ENCODE results near the gene WDR55.
A peak's percentile ranks its signal among the peaks of the same experiment; 100 is the strongest.
"Not testable (repeated sequence)": the region's sequence is repeated elsewhere in the genome, so short reads cannot be mapped to it uniquely, and the experiment has no call there.

Gene WDR55

GRCh38 chr5:140642718-140643117, 22.0 kb upstream of the WDR55 start:
- no peak for DNase-seq (ENCODE audit: low read depth in 4 of 4, low spot score in 1 of 4)

DNA sequence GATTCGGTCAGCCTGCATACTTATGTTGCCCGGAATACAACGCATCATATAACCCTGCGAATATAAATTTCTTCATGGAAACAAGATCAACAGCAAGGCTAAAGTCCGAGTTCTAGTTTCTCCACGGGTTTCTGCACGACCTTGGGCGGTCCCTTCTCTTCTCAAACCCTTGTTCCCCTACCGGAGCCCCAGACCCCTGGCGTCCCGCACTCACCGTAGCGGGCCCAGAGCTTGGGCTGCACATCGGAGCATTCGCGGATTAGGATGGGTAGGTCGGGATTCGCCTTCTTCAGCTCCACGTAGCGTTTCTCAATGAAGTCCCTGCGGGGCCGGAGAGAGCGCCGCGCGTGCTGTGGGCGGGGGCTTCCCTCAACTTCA, 17.7 kb upstream of the WDR55 start:
- DNase-seq (ENCODE audit: low read depth in 4 of 4, low spot score in 1 of 4), result no peak

GRCh38 chr5:140658870-140659269, 5.8 kb upstream of the WDR55 start:
- no peak for DNase-seq (ENCODE audit: low read depth in 4 of 4, low spot score in 1 of 4)

DNA sequence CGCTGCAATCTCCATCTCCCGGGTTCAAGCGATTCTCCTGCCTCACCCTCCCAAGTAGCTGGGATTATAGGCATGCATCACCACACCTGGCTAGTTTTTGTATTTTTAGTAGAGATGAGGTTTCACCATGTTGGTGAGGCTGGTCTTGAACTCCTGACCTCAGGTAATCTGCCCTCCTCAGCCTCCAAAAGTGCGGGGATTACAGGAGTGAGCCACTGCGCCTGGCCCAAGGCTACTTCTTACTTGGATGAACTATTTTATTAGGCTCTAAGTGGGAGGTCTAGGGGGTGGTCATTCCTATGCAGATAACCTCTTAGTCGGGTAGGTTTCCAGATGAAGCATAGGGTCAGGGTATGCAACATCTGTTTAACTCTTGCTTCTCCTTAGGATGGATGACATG, 4.3 kb upstream of the WDR55 start:
- DNase-seq (ENCODE audit: low read depth in 4 of 4, low spot score in 1 of 4), result not testable (repeated sequence)

GRCh38 chr5:140664030-140664358, 710 bp upstream of the WDR55 start:
- no peak for DNase-seq (ENCODE audit: low read depth in 4 of 4, low spot score in 1 of 4)

DNA sequence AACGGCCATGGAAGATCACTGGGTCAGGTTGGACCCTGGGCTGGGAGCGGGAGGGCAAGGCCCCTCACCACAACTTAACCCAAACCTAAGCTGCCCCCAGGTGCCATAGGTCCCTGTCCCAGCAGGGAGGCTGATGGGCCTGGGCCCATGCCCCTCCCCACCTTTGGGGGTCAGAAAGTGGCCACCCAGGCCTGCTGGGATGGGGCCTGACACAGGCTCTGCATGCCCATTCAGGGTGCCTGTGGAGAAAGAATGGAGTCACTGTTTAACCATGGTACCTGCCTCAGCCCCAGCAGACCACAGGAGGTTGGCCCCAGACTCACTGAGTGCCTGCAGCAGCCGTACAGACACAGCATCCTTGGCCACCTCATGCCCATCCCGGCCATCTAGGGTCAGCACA, 6.3 kb downstream of the WDR55 start:
- not testable (repeated sequence) for DNase-seq (ENCODE audit: low read depth in 4 of 4, low spot score in 1 of 4)

- DNase-seq (ENCODE audit: low read depth in 4 of 4, low spot score in 1 of 4), result no peak
Observed at GRCh38 chr5:140671472-140672125, 6.9 kb downstream of the WDR55 start.

DNA sequence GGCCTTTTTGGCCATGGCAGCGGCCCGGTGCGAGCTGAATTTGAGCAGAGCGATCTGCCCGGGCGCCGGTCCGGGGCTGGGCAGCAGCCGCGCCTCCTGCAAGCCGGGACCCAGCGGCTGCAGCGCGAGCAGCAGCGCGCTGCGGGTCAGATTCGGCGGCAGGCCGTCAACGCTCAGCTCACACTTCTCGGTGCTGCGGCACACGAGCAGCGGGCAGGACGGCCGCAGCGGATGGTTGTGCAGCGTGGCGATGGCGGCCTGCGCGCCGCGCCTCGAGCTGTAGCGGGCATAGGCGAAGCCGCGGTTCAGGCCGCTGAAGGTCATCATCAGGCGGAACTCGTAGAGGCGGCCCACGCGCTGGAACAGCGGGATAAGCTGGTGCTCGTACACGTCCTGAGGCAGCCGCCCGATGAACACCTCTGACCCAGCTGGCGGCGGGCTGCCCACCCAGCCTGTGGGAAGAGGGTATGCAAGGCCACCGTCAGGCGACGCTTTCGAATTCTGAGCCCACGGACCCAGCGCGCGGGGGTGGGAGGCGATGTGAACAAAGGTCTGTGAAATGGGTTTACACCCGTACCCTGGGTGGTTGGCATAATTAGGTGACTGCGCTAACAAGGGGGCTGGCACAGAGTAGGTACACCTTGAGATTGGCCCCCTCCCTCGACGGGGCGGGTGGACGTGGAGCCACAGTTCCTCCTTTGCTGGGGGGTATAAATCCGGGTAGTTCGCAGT, 7.9 kb downstream of the WDR55 start:
- no peak for DNase-seq (ENCODE audit: low read depth in 4 of 4, low spot score in 1 of 4)

GRCh38 chr5:140673187-140673976, 8.7 kb downstream of the WDR55 start, which contains the start of gene DND1:
DND1 (minus strand) TSS chr5:140673576; CDS start chr5:140673542, 34 bp downstream.
- DNase-seq (ENCODE audit: low read depth in 4 of 4, low spot score in 1 of 4), result no peak

GRCh38 chr5:140674211-140674610, 9.5 kb downstream of the WDR55 start:
- no peak for DNase-seq (ENCODE audit: low read depth in 4 of 4, low spot score in 1 of 4)

DNA sequence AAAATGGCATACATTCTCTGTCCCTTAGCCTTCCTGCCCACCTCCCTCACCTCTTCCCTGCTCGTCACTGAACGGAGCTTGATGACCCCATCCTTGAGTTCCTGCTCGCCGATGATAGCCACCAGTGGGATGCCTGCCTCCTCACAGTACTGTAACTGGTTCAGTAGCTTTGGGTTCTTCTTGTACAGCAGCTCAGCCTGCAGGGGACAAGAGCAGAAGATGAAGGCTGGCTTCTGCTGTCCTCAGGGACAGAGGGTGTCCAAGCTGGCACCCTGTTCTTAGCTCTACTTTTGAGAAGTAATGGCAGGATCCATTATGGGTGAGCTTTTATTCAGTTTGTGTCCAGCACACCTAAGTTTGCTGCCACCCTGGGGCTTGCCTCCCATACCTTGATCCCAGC, 9.9 kb downstream of the WDR55 start:
- DNase-seq (ENCODE audit: low read depth in 4 of 4, low spot score in 1 of 4), result no peak

DNA sequence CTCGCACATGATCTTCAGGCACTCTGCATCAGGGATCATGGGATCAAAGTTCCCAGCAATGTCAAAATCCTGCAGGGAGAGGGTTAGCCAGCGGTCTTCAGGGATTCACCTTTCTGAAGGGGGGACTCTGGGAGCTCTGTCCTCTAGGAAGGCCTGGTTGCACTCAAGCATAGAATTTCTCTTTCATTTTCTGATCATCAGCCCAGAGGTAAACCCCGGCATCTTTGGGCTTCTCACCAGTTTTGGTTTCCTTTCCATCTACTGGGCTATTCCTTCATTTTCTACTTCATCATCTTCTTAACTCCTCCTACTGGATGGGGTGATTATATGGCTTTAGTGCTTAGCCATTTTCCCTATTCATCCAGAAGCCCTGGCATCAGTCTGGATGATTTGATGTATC, 13.2 kb downstream of the WDR55 start:
- no peak for DNase-seq (ENCODE audit: low read depth in 4 of 4, low spot score in 1 of 4)

- no peak for DNase-seq (ENCODE audit: low read depth in 4 of 4, low spot score in 1 of 4)
Observed at GRCh38 chr5:140678993-140679392, 14.3 kb downstream of the WDR55 start.

DNA sequence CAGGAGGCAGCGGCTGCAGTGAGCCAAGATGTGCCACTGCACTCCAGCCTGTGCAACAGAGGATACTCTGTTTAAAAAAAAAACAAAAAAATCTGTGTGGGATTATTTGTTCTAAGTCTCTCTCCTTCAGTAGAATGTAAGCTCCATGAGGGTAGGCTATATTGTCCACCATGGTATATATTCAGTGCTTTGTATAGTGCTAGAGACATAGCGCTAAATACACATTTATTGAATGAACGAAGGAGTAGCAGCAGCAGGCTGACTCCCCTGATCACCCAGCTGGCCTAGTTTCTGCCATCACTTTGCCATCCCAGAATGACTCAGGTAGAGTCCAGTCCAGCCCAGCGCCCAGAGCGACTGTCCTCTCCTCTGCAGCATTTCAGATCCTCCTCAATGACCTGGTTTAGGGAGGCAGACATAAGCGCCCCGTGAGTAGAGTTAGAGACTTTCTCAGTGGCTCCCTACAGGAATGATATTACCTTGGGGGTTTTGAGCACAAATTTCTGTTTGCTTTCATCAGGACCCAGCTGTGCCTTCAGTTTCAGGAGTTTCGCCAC, 25.8 kb downstream of the WDR55 start:
- DNase-seq (ENCODE audit: low read depth in 4 of 4, low spot score in 1 of 4), result no peak

DNA sequence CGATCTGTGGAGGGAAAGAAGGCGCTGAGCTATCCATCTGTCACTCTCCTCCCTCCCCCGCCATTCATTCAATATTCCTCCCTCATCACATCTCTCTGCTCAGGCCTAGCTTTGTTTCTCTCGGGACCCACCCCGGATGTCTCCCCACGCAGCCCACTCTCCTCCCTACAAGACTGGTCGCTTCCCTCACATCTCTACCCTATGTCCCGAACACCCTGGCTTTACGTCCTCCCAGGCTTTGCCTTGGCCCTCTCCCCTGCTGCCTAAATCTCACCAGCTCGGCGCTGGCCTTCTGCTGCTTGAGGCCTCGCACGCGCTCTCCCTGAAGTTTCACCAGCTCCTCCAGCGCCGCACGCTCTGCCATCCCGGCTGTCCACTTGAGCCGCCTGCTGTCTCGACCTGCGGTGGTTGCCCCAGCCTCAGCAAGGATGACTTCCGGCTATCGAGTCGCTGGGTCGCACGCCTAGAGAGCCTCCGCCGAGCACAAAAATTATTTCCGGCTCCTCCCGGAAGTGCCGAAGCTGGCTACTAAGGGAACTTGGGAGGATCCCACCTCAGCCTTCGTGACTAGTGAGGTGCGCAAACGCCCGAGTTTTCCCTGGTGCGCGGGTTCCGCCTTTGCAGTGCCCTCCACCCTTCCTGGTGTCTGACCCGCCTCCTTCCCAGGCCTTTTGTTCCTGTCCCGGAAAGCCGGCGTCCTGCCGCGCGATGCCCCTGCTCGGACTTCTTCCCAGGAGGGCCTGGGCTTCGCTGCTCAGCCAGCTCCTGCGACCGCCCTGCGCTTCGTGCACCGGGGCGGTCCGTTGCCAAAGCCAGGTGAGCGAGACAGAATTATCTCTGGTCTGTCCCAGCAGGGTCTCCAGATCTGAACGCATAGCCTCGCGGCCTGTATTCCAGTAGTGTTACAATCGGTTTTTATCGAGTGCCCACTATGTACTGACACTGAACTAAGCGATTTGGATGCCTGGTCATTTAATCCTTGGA, 26.5 kb downstream of the WDR55 start, which contains the start of the genes HARS1 and HARS2:
TSS of gene HARS1 (minus strand) at position 430 of the 984 bp plus-strand sequence. CDS start at position 364, 66 bp downstream.
TSS of gene HARS2 (plus strand) at position 515 of the 984 bp plus-strand sequence. CDS start at position 709, 194 bp downstream.
- peak; percentile 52 to 77 (median 73) for DNase-seq (ENCODE audit: low read depth in 4 of 4, low spot score in 1 of 4)

- DNase-seq (ENCODE audit: low read depth in 4 of 4, low spot score in 1 of 4), result no peak
Observed at GRCh38 chr5:140694276-140694675, 29.6 kb downstream of the WDR55 start.

GRCh38 chr5:140696891-140697492, 32.3 kb downstream of the WDR55 start:
- no peak for DNase-seq (ENCODE audit: low read depth in 4 of 4, low spot score in 1 of 4)

DNA sequence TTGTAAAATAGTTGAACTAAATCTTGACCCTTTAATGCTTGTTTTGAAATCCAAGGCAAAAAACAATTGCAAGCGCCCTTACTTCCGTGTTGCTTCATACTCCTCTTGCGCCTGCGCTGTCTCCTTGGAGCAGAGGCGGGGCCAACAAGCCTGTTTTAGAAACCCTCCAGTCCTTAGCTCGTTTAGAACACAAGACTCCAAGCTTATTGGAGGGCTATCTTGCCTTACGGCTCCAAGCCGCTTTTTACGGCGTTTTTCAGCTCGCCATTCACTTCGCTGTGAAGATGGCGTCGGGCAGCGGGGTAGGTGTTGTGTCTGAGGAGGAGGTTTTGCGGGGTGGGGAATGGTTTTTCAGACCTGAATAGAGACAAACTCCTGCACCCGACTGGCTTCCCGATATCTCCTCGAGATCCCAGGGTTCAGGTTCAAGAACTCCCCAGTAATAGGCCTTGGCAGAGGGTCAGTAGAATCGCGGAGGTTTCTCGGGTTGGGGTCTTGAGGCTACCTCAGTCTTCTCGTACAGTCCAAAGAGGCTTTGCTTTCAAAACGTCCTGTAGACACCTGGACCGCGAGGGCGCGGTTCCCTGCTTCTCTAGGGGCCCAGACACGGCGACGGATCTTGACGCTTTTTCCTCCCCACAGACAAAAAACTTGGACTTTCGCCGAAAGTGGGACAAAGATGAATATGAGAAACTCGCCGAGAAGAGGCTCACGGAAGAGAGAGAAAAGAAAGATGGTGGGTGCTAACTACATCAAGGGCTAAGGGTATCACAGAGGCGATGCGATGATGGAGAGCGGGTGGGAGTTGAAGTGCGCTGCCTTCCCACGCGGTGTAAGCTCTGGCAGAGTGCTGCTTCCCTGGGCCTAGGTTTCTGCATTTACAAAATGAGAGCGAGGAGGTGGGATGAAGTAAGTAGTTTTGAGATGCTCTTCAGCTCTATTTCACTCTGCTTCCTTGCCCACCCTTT, 35.8 kb downstream of the WDR55 start, which contains the start of gene ZMAT2:
TSS of gene ZMAT2 (plus strand) at position 271 of the 968 bp plus-strand sequence. CDS start at position 285, 14 bp downstream.
- DNase-seq (ENCODE audit: low read depth in 4 of 4, low spot score in 1 of 4), result peak; percentile 69 to 88 (median 81)

GRCh38 chr5:140707812-140708211, 43.1 kb downstream of the WDR55 start:
- DNase-seq (ENCODE audit: low read depth in 4 of 4, low spot score in 1 of 4), result no peak

Measured in stimulated activated CD4-positive, alpha-beta T cell treated with anti-CD3 and anti-CD28 coated beads, Interleukin-1b, Interleukin-23, amount 100 ng/mL, for 24 hours (primary cell).